Left renal cortex interstitium (tissue), 4 donors: ENCODE data around the gene LMBR1L. TPM values are rescaled to one million over a fixed set of nuclear protein-coding genes. Genes with fewer than 3 reads are reported as not detected.
A peak's percentile ranks its signal among the peaks of the same experiment; 100 is the strongest.
"Not testable (repeated sequence)": the region's sequence is repeated elsewhere in the genome, so short reads cannot be mapped to it uniquely, and the experiment has no call there.

Experiments used
- DNase-seq, 4 donors: peaks; one replicate each; pipeline ENCODE4 v3.0.0-alpha.2; 2013; ENCODE audit warnings: low read depth in 4 of 4, low spot score in 2 of 4, missing footprints in 1 of 4
- polyA plus RNA-seq, 4 donors: library from polyadenylated mRNA; unstranded; fragments of 120-200 nt; gene quantifications; one replicate each; pipeline ENCODE4 v1.2.1, GENCODE V29; 2013; ENCODE audit not compliant: insufficient read length in 4 of 4

LMBR1L gene
- 100 to 1,000 TPM in 1 of 4 donors, 10 to 100 TPM in 3; 57.2 to 103 (median 73.3) TPM for polyA plus RNA-seq

GRCh38 chr12:49110464-49111155 is at the start of gene LMBR1L:
Gene LMBR1L, minus strand, starts transcription at chr12:49110847. Its CDS starts 292 bp downstream, at chr12:49110555.
- peak; percentile 93 to 98 (median 96) for DNase-seq

- DNase-seq = no peak
Observed at GRCh38 chr12:49160399-49160798, 49.8 kb upstream of the LMBR1L start.

GRCh38 chr12:49154221-49154620 is 43.6 kb upstream of the LMBR1L start:
- DNase-seq = no peak

GRCh38 chr12:49147384-49147783 is 36.7 kb upstream of the LMBR1L start:
- no peak for DNase-seq

GRCh38 chr12:49146406-49146805 is 35.8 kb upstream of the LMBR1L start:
- no peak for DNase-seq

DNA sequence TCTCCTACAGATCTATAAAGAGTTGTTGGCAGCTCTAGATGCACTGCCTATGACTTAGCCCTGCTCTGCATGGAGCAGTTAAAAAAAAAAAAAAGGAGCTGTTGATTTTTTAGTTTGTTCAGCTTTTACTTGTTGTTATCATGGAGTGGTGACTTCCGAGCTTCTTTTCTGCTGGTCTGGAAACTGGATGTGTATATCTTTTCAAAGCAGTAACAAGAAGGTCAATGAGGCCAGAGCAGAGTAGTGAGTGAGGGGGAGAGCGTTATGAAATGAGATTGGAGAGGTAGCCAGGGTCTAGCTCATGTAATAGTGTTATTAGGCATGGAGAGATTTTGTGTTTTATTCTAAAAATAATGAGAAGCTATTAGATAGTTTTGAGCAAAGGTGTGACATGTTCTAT is 33.7 kb upstream of the LMBR1L start:
- no peak for DNase-seq

DNA sequence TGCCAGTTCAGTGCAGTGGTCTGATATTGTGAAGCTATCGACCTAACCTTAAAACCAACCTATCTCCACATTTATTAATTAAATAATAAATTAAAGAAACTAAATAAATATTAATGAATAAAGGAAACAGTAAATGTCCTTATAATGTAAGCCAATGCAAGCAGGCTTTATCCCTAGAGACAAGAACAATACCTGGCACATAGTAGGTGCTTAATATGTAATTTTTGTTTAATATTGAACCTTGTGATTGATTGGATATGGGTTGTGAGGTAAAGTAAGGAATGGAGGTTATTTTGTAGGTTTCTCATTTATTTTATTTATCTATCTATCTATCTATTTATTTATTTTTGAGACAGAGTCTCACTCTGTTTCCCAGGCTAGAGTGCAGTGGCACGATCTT is 28.4 kb upstream of the LMBR1L start:
- DNase-seq = no peak

DNA sequence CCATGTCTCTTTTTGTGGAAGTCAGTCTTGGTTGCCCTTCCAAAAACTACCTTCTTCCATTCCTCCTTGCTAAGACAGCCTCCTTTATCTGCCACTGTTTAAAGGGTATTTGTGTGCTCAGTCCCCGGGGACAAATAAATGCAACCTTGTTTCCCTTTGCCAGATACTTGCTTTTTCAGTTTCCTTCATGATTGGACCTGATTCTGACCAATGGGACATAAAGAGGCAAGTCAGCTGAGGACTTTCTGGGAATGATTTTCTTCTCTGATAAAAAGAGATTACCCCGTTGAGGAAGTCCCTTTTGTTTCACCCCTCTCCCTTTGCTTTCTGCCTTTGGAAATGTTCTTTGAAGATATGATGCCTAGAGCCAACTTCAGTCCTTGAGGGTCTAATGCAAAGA is 27.9 kb upstream of the LMBR1L start:
- DNase-seq = no peak

DNA sequence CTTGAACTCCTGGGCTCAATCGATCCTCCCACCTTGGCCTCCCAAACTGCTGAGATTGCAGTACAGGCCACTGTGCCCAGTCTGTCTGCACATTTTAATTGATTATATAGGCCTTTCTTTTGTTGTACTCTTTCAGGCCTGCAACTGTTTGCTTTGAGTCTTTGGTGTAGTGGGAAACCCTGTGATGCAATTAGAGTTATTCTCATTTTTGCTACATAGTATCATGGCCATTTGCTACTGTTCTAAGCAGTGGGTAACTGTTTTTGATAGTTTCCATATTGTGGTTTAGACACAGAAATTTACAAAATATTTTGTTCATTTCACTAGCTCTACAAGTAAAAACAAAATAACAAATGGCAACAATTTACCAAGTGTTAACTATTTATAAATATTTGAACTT is 26.8 kb upstream of the LMBR1L start:
- no peak for DNase-seq

DNA sequence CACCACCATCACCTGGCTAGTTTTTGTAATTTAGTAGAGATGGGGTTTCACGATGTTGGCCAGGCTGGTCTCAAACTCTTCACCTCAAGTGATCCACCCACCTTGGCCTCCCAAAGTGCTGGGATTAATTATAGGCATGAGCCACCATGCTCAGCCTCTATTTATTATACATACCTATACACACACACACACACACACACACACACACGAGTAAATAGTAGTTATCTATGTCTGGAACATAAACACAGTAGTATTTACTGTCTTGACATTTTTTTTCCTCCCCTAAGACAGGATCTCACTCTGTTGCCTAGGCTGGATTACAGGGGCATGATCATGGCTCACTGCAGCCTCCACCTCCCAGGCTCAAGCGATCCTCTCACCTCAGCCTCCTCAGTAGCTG is 26.4 kb upstream of the LMBR1L start:
- not testable (repeated sequence) for DNase-seq

DNA sequence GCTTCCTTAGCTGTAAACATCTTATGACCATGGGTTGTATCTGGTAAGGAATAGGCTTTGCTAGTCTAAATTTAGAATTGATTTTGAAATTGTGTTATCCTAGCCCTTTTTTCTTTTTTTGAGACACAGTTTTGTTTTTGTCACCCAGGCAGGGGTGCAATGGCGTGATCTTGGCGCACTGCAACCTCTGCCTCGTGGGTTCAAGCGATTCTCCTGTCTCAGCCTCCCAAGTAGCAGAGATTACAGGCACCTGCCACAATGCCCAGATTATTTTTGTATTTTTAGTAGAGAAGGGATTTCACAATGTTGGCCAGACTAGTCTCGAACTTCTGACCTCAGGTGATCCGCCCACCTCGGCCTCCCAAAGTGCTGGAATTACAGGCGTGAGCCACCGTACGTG is 22.9 kb upstream of the LMBR1L start:
- DNase-seq = no peak

DNA sequence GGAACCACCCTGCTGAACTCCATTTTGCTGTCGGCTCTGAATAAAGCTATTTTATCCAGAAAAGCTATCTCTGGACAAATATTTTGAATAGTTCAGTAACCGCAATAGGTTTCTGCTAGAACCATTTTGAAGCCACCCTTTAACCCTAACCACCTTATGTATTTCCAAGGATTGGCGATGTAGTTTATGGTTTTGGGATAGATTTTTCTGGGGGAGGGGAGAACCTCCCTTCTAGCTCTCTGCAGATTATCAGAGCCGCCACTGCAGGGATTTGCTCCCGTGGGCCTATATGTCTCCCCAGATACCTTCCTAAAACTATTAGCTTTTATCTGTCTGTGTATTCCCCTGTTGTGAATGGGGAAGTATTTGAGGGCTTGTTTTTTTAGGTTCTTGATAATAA is 22.4 kb upstream of the LMBR1L start:
- no peak for DNase-seq

GRCh38 chr12:49131894-49132461 is 21.3 kb upstream of the LMBR1L start:
- DNase-seq = peak in 2 of 4 donors; percentile 29 to 62

- peak; percentile 65 to 87 (median 78) for DNase-seq
Observed at GRCh38 chr12:49131051-49131893, 20.6 kb upstream of the LMBR1L start, which contains the start of gene TUBA1B. Gene TUBA1B, minus strand, starts transcription at chr12:49131395. Its CDS starts 95 bp downstream, at chr12:49131300.

DNA sequence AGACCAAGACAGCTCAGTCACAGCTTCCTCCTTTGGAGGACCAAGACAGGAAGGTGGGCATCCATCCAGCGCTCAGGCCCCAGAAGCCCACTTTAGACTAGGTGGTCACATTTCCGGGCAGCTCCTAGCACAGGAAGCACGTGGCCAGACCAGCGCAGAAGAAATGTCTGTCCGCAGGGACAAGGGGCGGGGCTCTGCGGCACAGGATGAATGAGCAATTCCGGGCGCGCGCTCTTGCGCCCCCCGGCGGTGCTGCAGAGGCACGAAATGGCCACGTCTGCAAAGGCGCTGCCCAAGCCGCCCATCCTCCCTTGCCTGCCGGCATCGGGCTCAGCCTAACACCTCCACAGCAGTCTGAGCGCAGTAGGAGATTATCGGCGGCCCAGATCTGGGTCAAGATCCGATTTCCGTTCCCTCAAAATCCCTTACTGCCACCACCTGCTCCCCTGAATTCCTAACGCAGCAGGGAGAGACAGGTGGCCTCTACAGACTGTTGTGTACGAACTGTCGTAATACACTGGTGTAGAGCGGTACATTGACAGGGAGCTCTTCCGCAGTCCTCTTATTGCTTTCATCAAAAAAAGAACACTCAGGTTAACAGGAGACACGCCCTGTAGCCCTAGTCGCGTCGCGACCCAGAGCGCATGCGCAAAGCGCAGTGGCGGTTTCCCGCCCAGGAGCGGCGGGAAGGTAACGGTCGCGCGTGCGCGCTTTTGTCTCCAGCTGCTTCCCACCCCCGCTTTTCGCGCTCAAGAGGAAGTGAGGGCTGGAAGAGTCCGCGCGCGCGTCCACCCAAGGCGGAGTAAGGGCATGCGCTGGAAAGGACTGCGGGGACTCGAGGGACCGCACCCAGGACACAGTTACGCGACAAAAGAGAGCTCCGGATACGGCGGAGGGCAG is 19.8 kb upstream of the LMBR1L start:
- peak; percentile 81 to 87 (median 86) for DNase-seq

DNA sequence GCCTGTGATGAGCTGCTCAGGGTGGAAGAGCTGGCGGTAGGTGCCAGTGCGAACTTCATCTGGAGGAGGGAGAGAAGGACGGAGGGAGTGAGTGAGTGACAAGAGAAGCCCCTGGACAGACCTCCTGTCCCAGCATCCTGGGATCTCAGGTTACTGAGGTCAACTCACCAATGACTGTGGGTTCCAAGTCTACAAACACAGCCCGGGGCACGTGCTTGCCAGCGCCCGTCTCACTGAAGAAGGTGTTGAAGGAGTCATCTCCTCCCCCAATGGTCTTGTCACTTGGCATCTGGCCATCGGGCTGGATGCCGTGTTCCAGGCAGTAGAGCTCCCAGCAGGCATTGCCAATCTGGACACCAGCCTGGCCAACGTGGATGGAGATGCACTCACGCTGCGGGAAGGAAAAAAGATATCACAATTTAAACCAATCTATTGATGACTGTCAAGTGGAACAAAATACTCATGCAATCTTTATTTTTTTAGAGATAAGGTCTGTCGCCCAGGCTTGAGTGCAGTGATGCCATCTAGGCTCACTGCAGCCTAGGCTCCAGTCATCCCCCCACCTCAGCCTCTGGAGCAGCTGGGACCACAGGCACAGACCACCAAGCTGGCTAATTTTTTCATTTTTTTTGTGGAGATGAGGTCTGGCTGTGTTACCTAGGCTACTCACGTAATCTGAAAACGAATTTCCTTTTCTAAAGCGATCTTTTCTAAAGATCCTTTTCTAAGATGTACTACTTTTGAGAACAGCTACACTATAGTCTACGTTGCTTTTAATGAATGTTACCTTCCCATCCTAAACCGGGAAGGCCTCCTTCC is 18.9 kb upstream of the LMBR1L start:
- DNase-seq = no peak

GRCh38 chr12:49127971-49128370 is 17.3 kb upstream of the LMBR1L start:
- DNase-seq = not testable (repeated sequence)

DNA sequence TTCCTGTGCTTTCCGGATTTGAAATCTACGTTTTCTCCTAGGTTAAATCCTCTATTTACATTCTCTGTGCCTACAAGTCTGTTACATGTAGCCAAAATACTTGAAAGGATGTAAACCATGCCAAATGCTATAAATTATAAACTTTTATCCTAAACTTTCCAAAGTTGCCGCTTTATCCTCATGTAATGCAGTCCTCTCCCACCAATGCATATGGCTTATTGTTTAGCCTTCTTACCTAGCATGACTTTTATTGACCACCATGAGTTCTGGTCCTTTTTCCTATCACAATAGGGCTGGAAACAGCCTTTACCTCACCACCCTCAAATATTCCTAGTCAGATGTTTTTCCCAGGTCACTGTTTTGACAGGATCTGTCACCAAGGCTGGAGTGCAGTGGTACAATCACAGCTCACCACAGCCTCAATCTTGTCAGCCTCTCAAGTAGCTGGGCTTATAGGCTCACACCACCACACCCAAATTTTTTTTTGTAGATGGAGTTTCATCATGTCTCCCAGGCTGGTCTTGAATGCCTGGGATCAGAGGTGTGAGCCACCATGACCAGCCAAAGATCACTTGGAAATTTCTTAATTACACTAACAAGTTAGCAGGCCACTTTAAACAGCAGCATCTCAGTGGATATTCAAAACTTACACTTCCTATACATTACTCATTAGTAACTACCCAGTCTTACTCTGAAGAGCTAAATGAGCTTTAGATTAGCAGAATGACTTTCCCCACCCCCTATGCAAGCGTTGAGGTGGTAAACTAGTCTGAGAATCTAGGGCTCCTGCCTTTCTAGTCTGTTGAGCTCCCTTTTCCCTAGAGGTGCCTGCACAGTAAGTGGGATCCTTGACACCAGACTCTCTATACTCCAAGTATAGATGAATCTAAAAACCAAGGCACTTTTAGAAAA is 16.5 kb upstream of the LMBR1L start:
- DNase-seq = no peak
